K562 (cell line): ENCODE results near the gene PIK3CD. TPM values are rescaled to one million over a fixed set of nuclear protein-coding genes. Genes with fewer than 3 reads are reported as not detected.
A peak's percentile ranks its signal among the peaks of the same experiment; 100 is the strongest.

Experiments used
- ATAC-seq: fragments of 200-7000 bp; cut with Tn5 transposase; 3 replicates; pipeline ENCODE4 v1.9.1; 2020; ENCODE audit warnings: moderate library complexity
- BruUV-seq: library from RNA; stranded (reverse); fragments of 400-500 nt; replicated peaks from 2 replicates; lab custom pipeline; 2021; lab: Mats Ljungman, UMichigan
- CTCF ChIA-PET: fragments of 300-600 bp; formaldehyde crosslinking; extraction: SDS; loops from one replicate; lab custom pipeline; 2021; ENCODE audit warnings: low intra/inter-chr PET ratio; lab: Yijun Ruan, JAX
- POLR2A ChIA-PET: fragments of 300-600, 350-650 bp; sonication (Branson Sonifier 250); formaldehyde crosslinking; extraction: SDS; loops from one replicate; lab custom pipeline; 2021; ENCODE audit warnings: antibody characterized with exemption, inconsistent platforms; lab: Yijun Ruan, JAX
- DNase-seq, 4 experiments: peaks; one replicate each; pipeline versions ENCODE4 v3.0.0 to v3.0.0-alpha.2; 2011 to 2018; ENCODE audit warnings: low spot score in 3 of 4, mixed read lengths in 3 of 4; ENCODE audit errors: extremely low read depth in 1 of 4
- FAIRE-seq: peaks from 2 replicates; lab custom pipeline; 2011; peaks lifted over from hg19 to GRCh38; lab: Jason Lieb, UNC
- H2AFZ ChIP-seq: 2 replicates; pipeline ENCODE4 v1.6.0; 2011; ENCODE audit warnings: low read depth, low read length, control low read depth, inconsistent platforms
- H3K27ac ChIP-seq: fragments of 200-600 bp; 3 replicates; pipeline ENCODE4 v1.8.0; 2011; ENCODE audit warnings: low read depth, mild to moderate bottlenecking, control low read depth, inconsistent platforms, low read length, moderate library complexity, mixed read lengths; ENCODE audit errors: extremely low read depth
- H3K27me3 ChIP-seq, 2 experiments: fragments of 300-600 bp in 1 of 2; 2 replicates in 1 of 2; 3 replicates in 1 of 2; pipeline versions ENCODE4 v1.6.0 to v1.8.0; 2011; ENCODE audit warnings: inconsistent platforms in 2 of 2, low read length in 2 of 2, mild to moderate bottlenecking in 1 of 2, mixed read lengths in 1 of 2, moderate library complexity in 1 of 2; ENCODE audit not compliant: control insufficient read depth in 2 of 2, insufficient read depth in 2 of 2
- H3K36me3 ChIP-seq: fragments of 300-600 bp; 3 replicates; pipeline ENCODE4 v1.8.0; 2011; ENCODE audit warnings: mild to moderate bottlenecking, low read length, inconsistent platforms; ENCODE audit not compliant: control insufficient read depth, insufficient read depth
- H3K4me1 ChIP-seq, 2 experiments: fragments of 200-600 bp in 1 of 2; replicated peaks in 1 of 2; 2 replicates in 1 of 2; 3 replicates in 1 of 2; pipeline versions ENCODE4 v1.5.1 to v1.8.0; 2011; ENCODE audit warnings: inconsistent platforms in 2 of 2, low read length in 2 of 2, mild to moderate bottlenecking in 1 of 2, mixed read lengths in 1 of 2, moderate library complexity in 1 of 2; ENCODE audit not compliant: control insufficient read depth in 2 of 2, insufficient read depth in 2 of 2
- H3K4me2 ChIP-seq: 2 replicates; pipeline ENCODE4 v1.6.1; 2011; ENCODE audit warnings: low read length, control low read depth, inconsistent platforms, mixed read lengths; ENCODE audit not compliant: insufficient read depth
- H3K4me3 ChIP-seq: fragments of 200-600 bp; sonication (generic), shearing (Covaris generic); 2 replicates; pipeline ENCODE4 v1.5.1; 2016; ENCODE audit warnings: control low read depth, inconsistent platforms
- H3K79me2 ChIP-seq: fragments of 200-600 bp; 3 replicates; pipeline ENCODE4 v1.8.0; 2011; ENCODE audit warnings: low read length, inconsistent platforms; ENCODE audit not compliant: control insufficient read depth, insufficient read depth
- H3K9ac ChIP-seq, 2 experiments: 2 replicates each; pipeline versions ENCODE4 v1.6.0 to v1.6.1; 2011; ENCODE audit warnings: low read depth in 2 of 2, low read length in 2 of 2, control low read depth in 1 of 2, inconsistent platforms in 1 of 2, mild to moderate bottlenecking in 1 of 2, mixed read lengths in 1 of 2; ENCODE audit not compliant: insufficient read depth in 1 of 2
- H3K9me1 ChIP-seq: one replicate; pipeline ENCODE4 v1.6.0; 2011; ENCODE audit warnings: inconsistent platforms, mild to moderate bottlenecking, low read length, moderate library complexity; ENCODE audit not compliant: control insufficient read depth, insufficient read depth
- H3K9me3 ChIP-seq: replicated peaks from 2 replicates; pipeline ENCODE4 v1.5.1; 2011; ENCODE audit warnings: low read depth, low read length, inconsistent platforms; ENCODE audit not compliant: control insufficient read depth, insufficient read depth
- H4K20me1 ChIP-seq: replicated peaks from 2 replicates; pipeline ENCODE4 v1.6.1; 2011; ENCODE audit warnings: low read length, inconsistent platforms, mixed read lengths; ENCODE audit not compliant: control insufficient read depth, insufficient read depth
- GABPB1 ChIP-seq: sonication (generic); formaldehyde crosslinking; IDR thresholded peaks from 2 replicates; pipeline ENCODE4 v1.8.0; 2022; ENCODE audit warnings: mild to moderate bottlenecking, missing genetic modification reagents
- KLF6 ChIP-seq: fragments of 250-450 bp; sonication (Bioruptor Pico); IDR thresholded peaks from 2 replicates; pipeline ENCODE4 v1.4.0; 2020; ENCODE audit warnings: mild to moderate bottlenecking, moderate library complexity, borderline replicate concordance
- SMAD1 ChIP-seq: fragments of 150-350 bp; IDR thresholded peaks from 2 replicates; pipeline ENCODE4 v1.6.1; 2014; ENCODE audit warnings: low read length, low read depth; ENCODE audit not compliant: partially characterized antibody
- SP1 ChIP-seq: sonication (generic); formaldehyde crosslinking; IDR thresholded peaks from 2 replicates; pipeline ENCODE4 v1.8.1; 2022; ENCODE audit warnings: mild to moderate bottlenecking, missing genetic modification reagents
- STAT5B ChIP-seq: fragments of 250-450 bp; sonication (Bioruptor Pico); IDR thresholded peaks from 2 replicates; pipeline ENCODE4 v1.8.0; 2021; ENCODE audit warnings: mild to moderate bottlenecking, inconsistent platforms
- TAF1 ChIP-seq: IDR thresholded peaks from 2 replicates; pipeline ENCODE4 v1.6.1; 2011; ENCODE audit warnings: mild to moderate bottlenecking, low read length, moderate library complexity; ENCODE audit not compliant: insufficient read depth, control insufficient read depth, severe bottlenecking; ENCODE audit errors: extremely low read depth
- ZBTB26 ChIP-seq: fragments of 450-650 bp; formaldehyde crosslinking; IDR thresholded peaks from 2 replicates; pipeline ENCODE4 v1.4.0; 2022; ENCODE audit warnings: missing genetic modification characterization
- ZBTB40 ChIP-seq, 2 experiments: fragments of 450-650 bp in 1 of 2; sonication (generic) in 1 of 2; formaldehyde crosslinking in 1 of 2; IDR thresholded peaks; 2 replicates each; pipeline versions ENCODE4 v1.7.1 to v1.9.0; 2016 to 2022; ENCODE audit warnings: inconsistent platforms in 1 of 2, mild to moderate bottlenecking in 1 of 2, missing genetic modification reagents in 1 of 2
- ZNF395 ChIP-seq: fragments of 200-800 bp; sonication (Bioruptor generic); IDR thresholded peaks from 2 replicates; pipeline ENCODE4 v1.6.1; 2017; ENCODE audit warnings: missing genetic modification characterization, missing compliant biosample characterization
- ZSCAN29 ChIP-seq: fragments of 450-650 bp; IDR thresholded peaks from 2 replicates; pipeline ENCODE4 v1.6.1; 2017
- WGBS: fragments of 100-300 bp; shearing (Covaris generic); methylation state at CpG from one replicate; pipeline ENCODE4 v1.1.6; 2016; ENCODE audit warnings: low coverage, mixed read lengths; ENCODE audit not compliant: insufficient coverage; ENCODE audit errors: missing lambda C conversion rate; 5-methylcytosine and 5-hydroxymethylcytosine counted together
- in situ Hi-C: fragments of 300-500 bp; cut with MboI; formaldehyde crosslinking; loops from 4 replicates; pipeline ENCODE4 v1.15.0; 2018; ENCODE audit warnings: inconsistent platforms, mixed read lengths
- intact Hi-C: fragments of 100-400 bp; cut with micrococcal nuclease; formaldehyde crosslinking; loops from 2 replicates; pipeline ENCODE4 v1.14.2; 2022
- polyA plus RNA-seq, 8 experiments: library from polyadenylated mRNA; depleted of rRNA in 4 of 8; stranded (reverse) in 5 of 8; unstranded in 3 of 8; fragments of >200 nt; fragmentation: Nextera tagmentation in 2 of 8; fragmentation: Illumina TruSeq in 1 of 8; extraction: Ambion mirVana in 2 of 8; extraction: Trizol in 1 of 8; gene quantifications; 2 replicates each; pipeline versions ENCODE4 v1.2.1 to v1.2.3, GENCODE V29; 2011 to 2014; ENCODE audit warnings: inconsistent platforms in 1 of 8, missing spikeins in 1 of 8
- total RNA-seq, 7 experiments: library from RNA; depleted of rRNA in 6 of 7; stranded (reverse); fragments of >200 nt in 6 of 7; fragmentation: Illumina TruSeq in 2 of 7; extraction: Trizol in 2 of 7; gene quantifications; 2 replicates each; pipeline versions ENCODE4 v1.2.1 to v1.2.3, GENCODE V29; 2011 to 2021; ENCODE audit warnings: low replicate concordance in 1 of 7

The PIK3CD gene
- total and polyA plus RNA-seq, 9 of the 15 experiments (the other 6 are each of a cell fraction or from before 2014, with no cell fraction given), result 1.8 to 20.8 (median 7.2) TPM

DNA sequence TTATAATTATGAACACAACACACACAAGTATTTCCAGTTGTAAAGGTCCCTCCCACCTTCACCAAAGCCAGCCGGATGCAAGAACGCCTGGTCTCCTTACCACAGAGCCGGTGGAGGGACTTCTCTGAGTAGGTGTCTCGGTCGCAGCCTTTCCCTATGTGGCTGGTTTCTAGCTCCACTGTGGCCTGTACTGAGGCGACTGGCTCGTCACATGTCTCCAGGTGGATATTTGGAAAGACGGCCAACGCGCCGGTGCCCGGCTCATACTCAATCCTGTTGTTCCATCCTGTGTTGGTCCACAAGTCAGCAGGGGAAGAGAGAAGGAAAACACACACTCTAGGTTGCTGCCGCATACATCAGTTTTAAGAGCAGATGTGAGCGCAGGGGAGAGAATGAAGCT, 97.8 kb downstream of the PIK3CD start:
- FAIRE-seq, result no peak
- Histone ChIP-seq H3K4me2 (no peak overlapping the region), H2AFZ (no peak overlapping the region), H3K4me1 (peaks cover 6 to 7% of the 10 kb centered on the region in 2 experiments; a peak in 4 of 5 replicates), H3K36me3 (peaks cover 14% of the 10 kb centered on the region; the same call in 1 of the 3 replicates), H4K20me1 (no peaks in the 10 kb centered on the region), H3K9me3 (no peaks in the 10 kb centered on the region), H3K27ac (no peak overlapping the region), H3K27me3 (no peaks in the 10 kb centered on the region), H3K9ac (peak overlapping the region in 1 of 2 experiments; percentile 4; a peak in 1 of 4 replicates), H3K9me1 (no peaks in the 10 kb centered on the region), H3K79me2 (no peaks in the 10 kb centered on the region), H3K4me3 (no peak overlapping the region)
- CTCF ChIA-PET, result no interaction called here
- WGBS, result 92% methylated on average over 14 of the region's 14 CpGs
- intact Hi-C loops, result no loop called here
- POLR2A ChIA-PET, result interaction anchor here (1.0 to 1.2 kb wide), 2 partner anchors 15 to 130 kb away, joined by 3 read pairs; no protein-coding TSS in a partner anchor
- TF ChIP-seq TAF1, result no peak
- no peak for TF ChIP-seq KLF6 (CRISPR knock-in tag)
- no peak for TF ChIP-seq STAT5B (CRISPR knock-in tag)
- no peak for TF ChIP-seq ZBTB40 (IDR thresholded peaks at IDR 0.05)
- TF ChIP-seq ZBTB40 (CRISPR knock-in tag; IDR thresholded peaks at IDR 0.05), result no peak
- TF ChIP-seq ZSCAN29, result no peak
- no peak for TF ChIP-seq SMAD1
- TF ChIP-seq ZBTB26 (CRISPR knock-in tag), result no peak
- TF ChIP-seq GABPB1 (CRISPR knock-in tag), result no peak
- no peak for TF ChIP-seq ZNF395
- TF ChIP-seq SP1 (CRISPR knock-in tag), result no peak
- BruUV-seq, result no TSS peak
- no peak for DNase-seq
- in situ Hi-C loops, result no loop called here
- no peak for ATAC-seq
